Panc1 (cell line): ENCODE results near the gene NEK7. TPM values are rescaled to one million over a fixed set of nuclear protein-coding genes. Genes with fewer than 3 reads are reported as not detected.

ENCODE experiments used
- ATAC-seq: fragments of 200-7000 bp; cut with Tn5 transposase; 2 replicates; pipeline ENCODE4 v1.9.1; 2020; ENCODE audit warnings: mild to moderate bottlenecking, moderate library complexity
- BruUV-seq: library from RNA; stranded (reverse); fragments of 400-500 nt; replicated peaks from 2 replicates; lab custom pipeline; 2021; lab: Mats Ljungman, UMichigan
- CTCF ChIA-PET: fragments of 300-600 bp; sonication (Branson Sonifier 250); formaldehyde crosslinking; loops from one replicate; lab custom pipeline; 2022; ENCODE audit warnings: antibody characterized with exemption; lab: Charles Lee
- POLR2A ChIA-PET: fragments of 300-600 bp; sonication (Branson Sonifier 250); formaldehyde crosslinking; loops from one replicate; lab custom pipeline; 2022; ENCODE audit warnings: antibody characterized with exemption; lab: Charles Lee
- DNase-seq: peaks from one replicate; pipeline ENCODE4 v3.0.0-alpha.2; 2010; ENCODE audit warnings: low read depth, low spot score
- H3K27ac ChIP-seq: 2 replicates; pipeline ENCODE4 v1.5.1; 2011; ENCODE audit warnings: mild to moderate bottlenecking, low read length, inconsistent platforms
- H3K27me3 ChIP-seq: fragments of 200-500 bp; sonication (Bioruptor generic); 2 replicates; pipeline ENCODE4 v1.6.0; 2014; ENCODE audit warnings: low read length, inconsistent platforms; ENCODE audit not compliant: control insufficient read depth, insufficient read depth
- H3K36me3 ChIP-seq: fragments of 200-500 bp; sonication (Bioruptor generic); 2 replicates; pipeline ENCODE4 v1.5.1; 2014; ENCODE audit warnings: inconsistent platforms, mild to moderate bottlenecking, low read length, moderate library complexity; ENCODE audit not compliant: control insufficient read depth, insufficient read depth
- H3K4me1 ChIP-seq: 2 replicates; pipeline ENCODE4 v1.5.1; 2011; ENCODE audit warnings: inconsistent platforms, mild to moderate bottlenecking, low read length, moderate library complexity; ENCODE audit not compliant: control insufficient read depth, insufficient read depth
- H3K4me3 ChIP-seq, 2 experiments: 2 replicates each; pipeline ENCODE4 v1.5.1; 2011 to 2012; ENCODE audit warnings: low read depth in 2 of 2, low read length in 2 of 2, mild to moderate bottlenecking in 2 of 2, inconsistent platforms in 1 of 2, moderate library complexity in 1 of 2
- H3K9me3 ChIP-seq: fragments of 200-500 bp; sonication (Bioruptor generic); 2 replicates; pipeline ENCODE4 v1.5.1; 2014; ENCODE audit warnings: low read depth, mild to moderate bottlenecking, inconsistent platforms, low read length, moderate library complexity; ENCODE audit not compliant: control insufficient read depth, insufficient read depth
- CTCF ChIP-seq: fragments of 450-650 bp; IDR thresholded peaks from 2 replicates; pipeline ENCODE4 v1.5.1; 2017; ENCODE audit warnings: mild to moderate bottlenecking
- POLR2AphosphoS5 ChIP-seq: IDR thresholded peaks from 2 replicates; pipeline ENCODE4 v1.6.1; 2012; ENCODE audit warnings: mild to moderate bottlenecking, low read depth, low read length, moderate library complexity
- REST ChIP-seq, 2 experiments: IDR thresholded peaks; 2 replicates each; pipeline ENCODE4 v1.6.1; 2011 to 2012; ENCODE audit warnings: low read depth in 2 of 2, control low read depth in 1 of 2, low read length in 1 of 2, mild to moderate bottlenecking in 1 of 2, moderate library complexity in 1 of 2; ENCODE audit not compliant: insufficient read depth in 1 of 2
- SIN3A ChIP-seq: IDR thresholded peaks from 2 replicates; pipeline ENCODE4 v1.6.1; 2012; ENCODE audit warnings: low read depth, mild to moderate bottlenecking, low read length, moderate library complexity, borderline replicate concordance; ENCODE audit not compliant: insufficient read depth
- TCF7L2 ChIP-seq: IDR thresholded peaks from 2 replicates; pipeline ENCODE4 v1.6.1; 2011; ENCODE audit warnings: mild to moderate bottlenecking, low read depth, low read length, inconsistent platforms
- in situ Hi-C: cut with HindIII; loops from 2 replicates; pipeline ENCODE4 v1.10.0; 2016; ENCODE audit warnings: low sequenced_read_pairs, low pct_unique_long_range_greater_than_20kb
- intact Hi-C: fragments of 100-400 bp; cut with micrococcal nuclease; formaldehyde crosslinking; loops from one replicate; pipeline ENCODE4 v1.10.0; 2022; ENCODE audit not compliant: unreplicated experiment
- total RNA-seq: library from RNA; stranded (reverse); gene quantifications from one replicate; pipeline ENCODE4 v1.2.1, GENCODE V29; 2021; ENCODE audit not compliant: unreplicated experiment

NEK7 gene
- total RNA-seq, 1 experiment from 2014 or later: 53.0 TPM

GRCh38 chr1:198328458-198329032, 171.7 kb downstream of the NEK7 start:
- in situ Hi-C loops (no loop called here), intact Hi-C loops (no loop called here)
- TF ChIP-seq TCF7L2 (no peak), CTCF (no peak), SIN3A (no peak)
- Histone ChIP-seq H3K36me3 (no peaks in the 10 kb centered on the region), H3K4me3 (no peak overlapping the region), H3K9me3 (no peaks in the 10 kb centered on the region), H3K4me1 (no peaks in the 10 kb centered on the region), H3K27ac (no peak overlapping the region), H3K27me3 (no peaks in the 10 kb centered on the region)
- ChIA-PET POLR2A (no interaction called here), CTCF (no interaction called here)
- no TSS peak for BruUV-seq
- no peak for DNase-seq
- ATAC-seq: no peak

- ChIA-PET POLR2A (no interaction called here), CTCF (no interaction called here)
- no peaks in the 10 kb centered on the region for H3K4me1 ChIP-seq
- in situ Hi-C loops (no loop called here), intact Hi-C loops (no loop called here)
- no peak overlapping the region for H3K4me3 ChIP-seq
- no peaks in the 10 kb centered on the region for H3K27me3 ChIP-seq
- H3K36me3 ChIP-seq: no peaks in the 10 kb centered on the region
- H3K27ac ChIP-seq: no peak overlapping the region
- no peak for DNase-seq
- BruUV-seq: no TSS peak
- no peaks in the 10 kb centered on the region for H3K9me3 ChIP-seq
- no peak for ATAC-seq
- TF ChIP-seq REST (IDR thresholded peaks at IDR 0.05; ENCODE audit: insufficient read depth in 1 of 2, low read depth in 2 of 2, low read length in 1 of 2): no peak
- no peak for TF ChIP-seq CTCF
- TF ChIP-seq POLR2AphosphoS5: no peak
- no peak for TF ChIP-seq TCF7L2
- no peak for TF ChIP-seq SIN3A
Measured at GRCh38 chr1:198330982-198331615, 174.3 kb downstream of the NEK7 start.
